GM12872 (cell line): ENCODE results near the gene CFHR4.

ENCODE experiments used
- TF ChIP-seq, protein P1 (sequence below): IDR thresholded peaks from 3 replicates; pipeline ENCODE4 v1.5.1; 2011; ENCODE audit warnings: low read depth, mild to moderate bottlenecking, low read length, moderate library complexity; ENCODE audit not compliant: insufficient read depth

The CFHR4 gene

GRCh38 chr1:196873385-196873784 lies 14.5 kb upstream of the CFHR4 start:
- TF ChIP-seq, protein P1, sequence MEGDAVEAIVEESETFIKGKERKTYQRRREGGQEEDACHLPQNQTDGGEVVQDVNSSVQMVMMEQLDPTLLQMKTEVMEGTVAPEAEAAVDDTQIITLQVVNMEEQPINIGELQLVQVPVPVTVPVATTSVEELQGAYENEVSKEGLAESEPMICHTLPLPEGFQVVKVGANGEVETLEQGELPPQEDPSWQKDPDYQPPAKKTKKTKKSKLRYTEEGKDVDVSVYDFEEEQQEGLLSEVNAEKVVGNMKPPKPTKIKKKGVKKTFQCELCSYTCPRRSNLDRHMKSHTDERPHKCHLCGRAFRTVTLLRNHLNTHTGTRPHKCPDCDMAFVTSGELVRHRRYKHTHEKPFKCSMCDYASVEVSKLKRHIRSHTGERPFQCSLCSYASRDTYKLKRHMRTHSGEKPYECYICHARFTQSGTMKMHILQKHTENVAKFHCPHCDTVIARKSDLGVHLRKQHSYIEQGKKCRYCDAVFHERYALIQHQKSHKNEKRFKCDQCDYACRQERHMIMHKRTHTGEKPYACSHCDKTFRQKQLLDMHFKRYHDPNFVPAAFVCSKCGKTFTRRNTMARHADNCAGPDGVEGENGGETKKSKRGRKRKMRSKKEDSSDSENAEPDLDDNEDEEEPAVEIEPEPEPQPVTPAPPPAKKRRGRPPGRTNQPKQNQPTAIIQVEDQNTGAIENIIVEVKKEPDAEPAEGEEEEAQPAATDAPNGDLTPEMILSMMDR: no peak

DNA sequence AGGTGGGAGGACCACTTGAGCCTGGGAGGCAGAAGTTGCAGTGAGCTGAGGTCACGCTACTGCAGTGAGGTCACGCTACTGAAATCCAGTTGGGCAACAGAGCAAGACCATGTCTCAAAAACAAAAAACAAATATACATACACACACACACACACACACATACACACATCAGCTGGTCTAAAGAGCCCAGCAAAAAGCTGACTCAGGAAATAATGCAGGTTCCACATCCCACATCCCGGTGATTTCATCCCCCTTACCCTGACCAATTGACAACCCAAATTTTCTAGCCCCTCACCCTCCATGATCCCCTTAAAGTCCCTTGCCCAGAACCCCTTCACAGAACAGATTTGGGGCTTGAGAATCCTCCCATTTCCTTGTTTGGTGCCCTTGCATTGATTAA lies 11.9 kb upstream of the CFHR4 start:
- TF ChIP-seq, protein P1: no peak

- TF ChIP-seq, protein P1: no peak
Measured at GRCh38 chr1:196877964-196878363, 9.9 kb upstream of the CFHR4 start.

GRCh38 chr1:196890668-196891067 lies 2.8 kb downstream of the CFHR4 start:
- TF ChIP-seq, protein P1: no peak

GRCh38 chr1:196891251-196891650 lies 3.4 kb downstream of the CFHR4 start:
- TF ChIP-seq, protein P1: no peak

DNA sequence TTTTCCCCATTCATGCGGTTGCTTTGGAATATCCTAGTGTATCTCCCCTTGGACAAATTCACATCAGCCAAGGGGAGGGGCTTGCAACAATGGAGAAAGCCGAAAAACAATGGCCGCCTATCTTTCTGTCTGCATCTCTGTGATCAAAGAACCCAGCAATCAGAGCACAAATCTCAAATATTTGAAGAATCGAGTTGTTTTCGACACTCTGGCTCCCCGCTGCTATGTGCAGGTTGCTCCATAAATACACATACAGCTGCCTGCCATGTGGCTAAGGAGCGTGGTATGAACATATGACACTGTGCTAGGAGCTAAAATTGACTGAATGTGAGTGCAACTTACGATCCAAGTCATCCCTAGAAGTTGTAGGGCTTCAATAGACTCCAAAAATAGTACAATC lies 8.5 kb downstream of the CFHR4 start:
- TF ChIP-seq, protein P1: no peak

GRCh38 chr1:196897158-196897828 lies 9.4 kb downstream of the CFHR4 start:
- TF ChIP-seq, protein P1: no peak
